Measurements from ENCODE around the gene LOX. TPM values are rescaled to one million over a fixed set of nuclear protein-coding genes. Genes with fewer than 3 reads are reported as not detected.

The LOX gene
- polyA plus RNA-seq, 1 donor (not counting 4 experiments of a cell fraction or from before 2014, with no cell fraction given): 0.33 TPM

DNA sequence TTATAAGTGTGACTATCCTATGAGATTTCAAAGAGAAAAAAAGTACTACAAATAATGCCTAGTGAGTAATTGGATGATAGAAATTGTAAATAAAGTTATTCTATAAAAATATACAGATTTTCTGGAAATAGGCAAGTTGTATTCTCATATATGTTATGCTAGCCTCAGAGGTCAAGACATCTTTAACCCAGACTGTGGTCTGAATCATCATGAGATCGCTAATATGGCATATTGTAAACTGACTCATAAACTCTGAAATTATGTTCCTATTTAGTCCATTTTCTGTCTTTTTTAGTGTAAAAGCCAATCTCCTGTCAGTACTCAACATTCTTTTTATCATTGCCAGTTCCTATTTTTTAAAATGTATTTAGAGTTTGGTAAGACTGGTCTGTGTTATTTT lies 14.2 kb downstream of the LOX start:
- H3K79me2 ChIP-seq (ENCODE audit: control insufficient read depth, insufficient read depth, low read length): no peaks in the 10 kb centered on the region
- H4K20me1 ChIP-seq (ENCODE audit: control insufficient read depth, extremely low read depth, insufficient read depth, low read length): no peaks in the 10 kb centered on the region
- H2AFZ ChIP-seq (ENCODE audit: control insufficient read depth, low read length): no peak overlapping the region
- H3K36me3 ChIP-seq (ENCODE audit: control insufficient read depth in 2 of 2, extremely low read depth in 1 of 2, insufficient read depth in 2 of 2, low read length in 2 of 2): no peaks in the 10 kb centered on the region
- H3K9me3 ChIP-seq (ENCODE audit: control insufficient read depth, low read depth, low read length): no peaks in the 10 kb centered on the region
- H3K9ac ChIP-seq (ENCODE audit: control insufficient read depth, extremely low read depth, insufficient read depth, low read length): no peak overlapping the region
- H3K4me1 ChIP-seq (ENCODE audit: control insufficient read depth, extremely low read depth, insufficient read depth, low read length): peaks cover 3% of the 10 kb centered on the region
- TF ChIP-seq EZH2 (IDR thresholded peaks at IDR 0.05; ENCODE audit: low read length) (no peak), CTCF (optimal IDR thresholded peaks at IDR 0.05 in 1 of 3, IDR thresholded peaks at IDR 0.05 in 1 of 3, conservative IDR thresholded peaks at IDR 0.05 in 1 of 3; ENCODE audit: extremely low read depth in 1 of 3, insufficient read depth in 2 of 3, low read length in 3 of 3) (no peak)
- DNase-seq (ENCODE audit: low read depth, low spot score): no peak
- H3K27me3 ChIP-seq (ENCODE audit: control insufficient read depth, extremely low read depth, insufficient read depth, low read length): no peaks in the 10 kb centered on the region
- H3K9me1 ChIP-seq (ENCODE audit: control insufficient read depth, extremely low read depth, insufficient read depth, low read length): no peaks in the 10 kb centered on the region
- H3K27ac ChIP-seq (ENCODE audit: control insufficient read depth, insufficient read depth, low read length): no peak overlapping the region
- H3K4me3 ChIP-seq (ENCODE audit: control insufficient read depth in 2 of 3, extremely low read depth in 1 of 3, insufficient read depth in 2 of 3, low read depth in 1 of 3, low read length in 3 of 3): no peak overlapping the region
- dilution Hi-C loops (cut with MboI; ENCODE audit: extremely low pct_ligation_motif_present, low sequenced_read_pairs): no loop called here
- H3K4me2 ChIP-seq (ENCODE audit: control insufficient read depth, extremely low read depth, insufficient read depth, low read depth, low read length): no peak overlapping the region
- FAIRE-seq: no peak

- no peaks in the 10 kb centered on the region for H3K9me1 ChIP-seq (ENCODE audit: control insufficient read depth, extremely low read depth, insufficient read depth, low read length)
- H2AFZ ChIP-seq (ENCODE audit: control insufficient read depth, low read length): no peak overlapping the region
- H3K9ac ChIP-seq (ENCODE audit: control insufficient read depth, extremely low read depth, insufficient read depth, low read length): no peak overlapping the region
- H3K27me3 ChIP-seq (ENCODE audit: control insufficient read depth, extremely low read depth, insufficient read depth, low read length): no peaks in the 10 kb centered on the region
- H3K36me3 ChIP-seq (ENCODE audit: control insufficient read depth in 2 of 2, extremely low read depth in 1 of 2, insufficient read depth in 2 of 2, low read length in 2 of 2): no peaks in the 10 kb centered on the region
- no peak overlapping the region for H3K4me2 ChIP-seq (ENCODE audit: control insufficient read depth, extremely low read depth, insufficient read depth, low read depth, low read length)
- TF ChIP-seq EZH2 (IDR thresholded peaks at IDR 0.05; ENCODE audit: low read length): no peak
- TF ChIP-seq CTCF (optimal IDR thresholded peaks at IDR 0.05 in 1 of 3, IDR thresholded peaks at IDR 0.05 in 1 of 3, conservative IDR thresholded peaks at IDR 0.05 in 1 of 3; ENCODE audit: extremely low read depth in 1 of 3, insufficient read depth in 2 of 3, low read length in 3 of 3): no peak
- H3K79me2 ChIP-seq (ENCODE audit: control insufficient read depth, insufficient read depth, low read length): no peaks in the 10 kb centered on the region
- FAIRE-seq (peak; percentile 56), DNase-seq (ENCODE audit: low read depth, low spot score) (no peak)
- peaks cover 3% of the 10 kb centered on the region for H3K4me1 ChIP-seq (ENCODE audit: control insufficient read depth, extremely low read depth, insufficient read depth, low read length)
- no peaks in the 10 kb centered on the region for H4K20me1 ChIP-seq (ENCODE audit: control insufficient read depth, extremely low read depth, insufficient read depth, low read length)
- no peaks in the 10 kb centered on the region for H3K9me3 ChIP-seq (ENCODE audit: control insufficient read depth, low read depth, low read length)
- no peak overlapping the region for H3K4me3 ChIP-seq (ENCODE audit: control insufficient read depth in 2 of 3, extremely low read depth in 1 of 3, insufficient read depth in 2 of 3, low read depth in 1 of 3, low read length in 3 of 3)
- dilution Hi-C loops (cut with MboI; ENCODE audit: extremely low pct_ligation_motif_present, low sequenced_read_pairs): no loop called here
- no peak overlapping the region for H3K27ac ChIP-seq (ENCODE audit: control insufficient read depth, insufficient read depth, low read length)
Observed at GRCh38 chr5:122062205-122062604, 15.9 kb downstream of the LOX start.

Data from keratinocyte (primary cell).